ENCODE data around the gene SH3RF1. TPM values are rescaled to one million over a fixed set of nuclear protein-coding genes. Genes with fewer than 3 reads are reported as not detected.

Gene SH3RF1
- total and polyA plus RNA-seq, 2 of the 13 experiments (the other 11 are each of a cell fraction or from before 2014, with no cell fraction given), result 3.1 to 3.2 TPM

GRCh38 chr4:169070895-169071218 is 199.9 kb downstream of the SH3RF1 start (continued):
- TF ChIP-seq, protein P1, sequence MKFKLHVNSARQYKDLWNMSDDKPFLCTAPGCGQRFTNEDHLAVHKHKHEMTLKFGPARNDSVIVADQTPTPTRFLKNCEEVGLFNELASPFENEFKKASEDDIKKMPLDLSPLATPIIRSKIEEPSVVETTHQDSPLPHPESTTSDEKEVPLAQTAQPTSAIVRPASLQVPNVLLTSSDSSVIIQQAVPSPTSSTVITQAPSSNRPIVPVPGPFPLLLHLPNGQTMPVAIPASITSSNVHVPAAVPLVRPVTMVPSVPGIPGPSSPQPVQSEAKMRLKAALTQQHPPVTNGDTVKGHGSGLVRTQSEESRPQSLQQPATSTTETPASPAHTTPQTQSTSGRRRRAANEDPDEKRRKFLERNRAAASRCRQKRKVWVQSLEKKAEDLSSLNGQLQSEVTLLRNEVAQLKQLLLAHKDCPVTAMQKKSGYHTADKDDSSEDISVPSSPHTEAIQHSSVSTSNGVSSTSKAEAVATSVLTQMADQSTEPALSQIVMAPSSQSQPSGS (CRISPR knock-in tag; IDR thresholded peaks at IDR 0.05), result peak; percentile 66; the same call in 1 of the 2 replicates
- TF ChIP-seq POLR2AphosphoS5 (IDR thresholded peaks at IDR 0.05; ENCODE audit: low read depth, low read length) (no peak), MXD4 (CRISPR knock-in tag; IDR thresholded peaks at IDR 0.05) (peak; percentile 85), EP300 (IDR thresholded peaks at IDR 0.05; ENCODE audit: low read depth in 2 of 2, low read length in 2 of 2) (peak in 1 of 2 experiments; percentile 71; a peak in 2 of 4 replicates), EP300 (CRISPR knock-in tag; IDR thresholded peaks at IDR 0.05; ENCODE audit: borderline replicate concordance) (peak; percentile 73; the same call in 1 of the 2 replicates), ZNF556 (CRISPR knock-in tag; IDR thresholded peaks at IDR 0.05; ENCODE audit: borderline replicate concordance) (peak; percentile 43; the same call in 1 of the 2 replicates), IRX3 (CRISPR knock-in tag; IDR thresholded peaks at IDR 0.05; ENCODE audit: borderline replicate concordance, low read depth) (0 out of 2 replicates have a peak, but pooled peaks have one; percentile 47), ATF7-NPFF (CRISPR knock-in tag; IDR thresholded peaks at IDR 0.05; ENCODE audit: low read depth) (no peak), ZNF773 (CRISPR knock-in tag; IDR thresholded peaks at IDR 0.05; ENCODE audit: borderline replicate concordance) (no peak), ZFX (CRISPR knock-in tag; IDR thresholded peaks at IDR 0.05; ENCODE audit: low read depth) (no peak), ZNF354B (CRISPR knock-in tag; IDR thresholded peaks at IDR 0.05) (0 out of 2 replicates have a peak, but pooled peaks have one; percentile 46), ZFP82 (CRISPR knock-in tag; IDR thresholded peaks at IDR 0.05; ENCODE audit: borderline replicate concordance) (no peak), ZNF142 (CRISPR knock-in tag; IDR thresholded peaks at IDR 0.05) (no peak), YEATS4 (CRISPR knock-in tag; IDR thresholded peaks at IDR 0.05; ENCODE audit: borderline replicate concordance) (no peak), FLYWCH1 (CRISPR knock-in tag; IDR thresholded peaks at IDR 0.05) (no peak), ZKSCAN5 (CRISPR knock-in tag; IDR thresholded peaks at IDR 0.05) (no peak), WIZ (CRISPR knock-in tag; IDR thresholded peaks at IDR 0.05) (no peak)
- TF ChIP-seq, protein P2, sequence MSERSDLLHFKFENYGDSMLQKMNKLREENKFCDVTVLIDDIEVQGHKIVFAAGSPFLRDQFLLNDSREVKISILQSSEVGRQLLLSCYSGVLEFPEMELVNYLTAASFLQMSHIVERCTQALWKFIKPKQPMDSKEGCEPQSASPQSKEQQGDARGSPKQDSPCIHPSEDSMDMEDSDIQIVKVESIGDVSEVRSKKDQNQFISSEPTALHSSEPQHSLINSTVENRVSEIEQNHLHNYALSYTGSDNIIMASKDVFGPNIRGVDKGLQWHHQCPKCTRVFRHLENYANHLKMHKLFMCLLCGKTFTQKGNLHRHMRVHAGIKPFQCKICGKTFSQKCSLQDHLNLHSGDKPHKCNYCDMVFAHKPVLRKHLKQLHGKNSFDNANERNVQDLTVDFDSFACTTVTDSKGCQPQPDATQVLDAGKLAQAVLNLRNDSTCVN (CRISPR knock-in tag; IDR thresholded peaks at IDR 0.05; ENCODE audit: borderline replicate concordance), result no peak
- TF ChIP-seq, protein P3, sequence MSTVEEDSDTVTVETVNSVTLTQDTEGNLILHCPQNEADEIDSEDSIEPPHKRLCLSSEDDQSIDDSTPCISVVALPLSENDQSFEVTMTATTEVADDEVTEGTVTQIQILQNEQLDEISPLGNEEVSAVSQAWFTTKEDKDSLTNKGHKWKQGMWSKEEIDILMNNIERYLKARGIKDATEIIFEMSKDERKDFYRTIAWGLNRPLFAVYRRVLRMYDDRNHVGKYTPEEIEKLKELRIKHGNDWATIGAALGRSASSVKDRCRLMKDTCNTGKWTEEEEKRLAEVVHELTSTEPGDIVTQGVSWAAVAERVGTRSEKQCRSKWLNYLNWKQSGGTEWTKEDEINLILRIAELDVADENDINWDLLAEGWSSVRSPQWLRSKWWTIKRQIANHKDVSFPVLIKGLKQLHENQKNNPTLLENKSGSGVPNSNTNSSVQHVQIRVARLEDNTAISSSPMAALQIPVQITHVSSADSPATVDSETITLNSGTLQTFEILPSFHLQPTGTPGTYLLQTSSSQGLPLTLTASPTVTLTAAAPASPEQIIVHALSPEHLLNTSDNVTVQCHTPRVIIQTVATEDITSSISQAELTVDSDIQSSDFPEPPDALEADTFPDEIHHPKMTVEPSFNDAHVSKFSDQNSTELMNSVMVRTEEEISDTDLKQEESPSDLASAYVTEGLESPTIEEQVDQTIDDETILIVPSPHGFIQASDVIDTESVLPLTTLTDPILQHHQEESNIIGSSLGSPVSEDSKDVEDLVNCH (CRISPR knock-in tag; IDR thresholded peaks at IDR 0.05), result no peak

Data from HepG2 (cell line).